ENCODE results near the gene FBXL19. TPM values are rescaled to one million over a fixed set of nuclear protein-coding genes. Genes with fewer than 3 reads are reported as not detected.

The FBXL19 gene
- polyA plus RNA-seq, 1 of the 3 experiments (the other 2 are of a cell fraction) = 20.6 TPM

- CTCF ChIA-PET = interaction anchor here (1.0 to 7.4 kb wide), 5 partner anchors 13 to 76 kb away, joined by 3 to 48 read pairs (median 6); no protein-coding TSS in a partner anchor
- 46% methylated on average over 4 of the region's 6 CpGs for WGBS (ENCODE audit: low lambda C conversion rate)
- peak overlapping the region; percentile 88 for H3K4me2 ChIP-seq
- H3K79me2 ChIP-seq (ENCODE audit: insufficient read depth) = peaks cover 14% of the 10 kb centered on the region
- H3K4me1 ChIP-seq (ENCODE audit: control insufficient read depth in 1 of 2, insufficient read depth in 2 of 2, low read depth in 1 of 2, low read length in 1 of 2) = peaks cover 0 to 12% of the 10 kb centered on the region in 2 experiments; a peak in 1 of 4 replicates
- peaks cover 3 to 7% of the 10 kb centered on the region in 2 experiments for H3K36me3 ChIP-seq (replicated peaks in 1 of 2; ENCODE audit: control insufficient read depth in 1 of 2, insufficient read depth in 2 of 2, low read length in 1 of 2)
- POLR2A ChIA-PET = no interaction called here
- H3K9me3 ChIP-seq = no peaks in the 10 kb centered on the region
- no peaks in the 10 kb centered on the region for H3K27me3 ChIP-seq (ENCODE audit: insufficient read depth)
- peak overlapping the region in 1 of 2 experiments; percentile 88; a peak in 1 of 4 replicates for H3K27ac ChIP-seq (ENCODE audit: low read depth in 2 of 2, low read length in 1 of 2)
- peak overlapping the region; percentile 72 to 80; a peak in 3 of 4 replicates for H3K4me3 ChIP-seq (ENCODE audit: low read depth in 2 of 2, low read length in 1 of 2)
- no peaks in the 10 kb centered on the region for H3K9me2 ChIP-seq
- H2AFZ ChIP-seq (ENCODE audit: low read depth) = peak overlapping the region; percentile 31; the same call in 1 of the 2 replicates
- no peak for TF ChIP-seq RFX5 (IDR thresholded peaks at IDR 0.05; ENCODE audit: low read length)
- TF ChIP-seq RXRA (IDR thresholded peaks at IDR 0.05; ENCODE audit: borderline replicate concordance, low read depth) = no peak
- no peak for TF ChIP-seq TCF12 (IDR thresholded peaks at IDR 0.05)
- TF ChIP-seq REST (IDR thresholded peaks at IDR 0.05; ENCODE audit: low read depth, low read length) = 0 out of 2 replicates have a peak, but pooled peaks have one; percentile 12
- TF ChIP-seq, protein P1, sequence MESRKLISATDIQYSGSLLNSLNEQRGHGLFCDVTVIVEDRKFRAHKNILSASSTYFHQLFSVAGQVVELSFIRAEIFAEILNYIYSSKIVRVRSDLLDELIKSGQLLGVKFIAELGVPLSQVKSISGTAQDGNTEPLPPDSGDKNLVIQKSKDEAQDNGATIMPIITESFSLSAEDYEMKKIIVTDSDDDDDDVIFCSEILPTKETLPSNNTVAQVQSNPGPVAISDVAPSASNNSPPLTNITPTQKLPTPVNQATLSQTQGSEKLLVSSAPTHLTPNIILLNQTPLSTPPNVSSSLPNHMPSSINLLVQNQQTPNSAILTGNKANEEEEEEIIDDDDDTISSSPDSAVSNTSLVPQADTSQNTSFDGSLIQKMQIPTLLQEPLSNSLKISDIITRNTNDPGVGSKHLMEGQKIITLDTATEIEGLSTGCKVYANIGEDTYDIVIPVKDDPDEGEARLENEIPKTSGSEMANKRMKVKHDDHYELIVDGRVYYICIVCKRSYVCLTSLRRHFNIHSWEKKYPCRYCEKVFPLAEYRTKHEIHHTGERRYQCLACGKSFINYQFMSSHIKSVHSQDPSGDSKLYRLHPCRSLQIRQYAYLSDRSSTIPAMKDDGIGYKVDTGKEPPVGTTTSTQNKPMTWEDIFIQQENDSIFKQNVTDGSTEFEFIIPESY (IDR thresholded peaks at IDR 0.05; ENCODE audit: borderline replicate concordance, low read depth) = no peak
- TF ChIP-seq NRF1 (IDR thresholded peaks at IDR 0.05; ENCODE audit: low read depth, low read length) = no peak
- TF ChIP-seq YY1 (IDR thresholded peaks at IDR 0.05; ENCODE audit: low read depth) = no peak
- no peak for TF ChIP-seq RCOR1 (IDR thresholded peaks at IDR 0.05; ENCODE audit: low read length)
- no peaks in the 10 kb centered on the region for H4K20me1 ChIP-seq (ENCODE audit: insufficient read depth)
- no peak for DNase-seq
- peaks cover 16% of the 10 kb centered on the region for H3F3A ChIP-seq (replicated peaks; ENCODE audit: insufficient read depth)
- no peak overlapping the region for H3K9ac ChIP-seq
Measured at GRCh38 chr16:30921459-30921747, 2.0 kb upstream of the FBXL19 start.

- Histone ChIP-seq H3K4me2 (peak overlapping the region; percentile 88), H3K9ac (peak overlapping the region; percentile 66), H3K9me2 (no peaks in the 10 kb centered on the region), H4K20me1 (ENCODE audit: insufficient read depth) (no peaks in the 10 kb centered on the region), H3K79me2 (ENCODE audit: insufficient read depth) (peaks cover 14% of the 10 kb centered on the region), H3K36me3 (replicated peaks in 1 of 2; ENCODE audit: control insufficient read depth in 1 of 2, insufficient read depth in 2 of 2, low read length in 1 of 2) (peaks cover 3 to 12% of the 10 kb centered on the region in 2 experiments), H3K9me3 (no peaks in the 10 kb centered on the region), H2AFZ (ENCODE audit: low read depth) (peak overlapping the region; percentile 83), H3K4me1 (ENCODE audit: control insufficient read depth in 1 of 2, insufficient read depth in 2 of 2, low read depth in 1 of 2, low read length in 1 of 2) (peaks cover 0 to 15% of the 10 kb centered on the region in 2 experiments; a peak in 1 of 4 replicates), H3K27ac (ENCODE audit: low read depth in 2 of 2, low read length in 1 of 2) (peak overlapping the region; percentile 88 to 91), H3F3A (replicated peaks; ENCODE audit: insufficient read depth) (peaks cover 16% of the 10 kb centered on the region), H3K27me3 (ENCODE audit: insufficient read depth) (no peaks in the 10 kb centered on the region), H3K4me3 (ENCODE audit: low read depth in 2 of 2, low read length in 1 of 2) (peak overlapping the region; percentile 72 to 80)
- POLR2A ChIA-PET = interaction anchor here (0.6 to 1.0 kb wide), 3 partner anchors 20 to 147 kb away, joined by 3 to 6 read pairs (median 4); no protein-coding TSS in a partner anchor
- CTCF ChIA-PET = interaction anchor here (0.7 to 7.4 kb wide), 6 partner anchors 16 to 108 kb away, joined by 4 to 48 read pairs (median 6); no protein-coding TSS in a partner anchor
- DNase-seq = peak; percentile 92
- 1% methylated on average over 26 of the region's 37 CpGs for WGBS (ENCODE audit: low lambda C conversion rate)
- peak; percentile 90 for TF ChIP-seq CTCF (IDR thresholded peaks at IDR 0.05)
- TF ChIP-seq GATA2 (CRISPR knock-in tag; IDR thresholded peaks at IDR 0.05) = 0 out of 2 replicates have a peak, but pooled peaks have one; percentile 14
- TF ChIP-seq NFIC (IDR thresholded peaks at IDR 0.05; ENCODE audit: borderline replicate concordance) = no peak
- peak; percentile 96 for TF ChIP-seq RAD21 (IDR thresholded peaks at IDR 0.05; ENCODE audit: low read length)
- TF ChIP-seq MXI1 (IDR thresholded peaks at IDR 0.05; ENCODE audit: low read depth, low read length) = 0 out of 2 replicates have a peak, but pooled peaks have one; percentile 57
- no peak for TF ChIP-seq JUND (IDR thresholded peaks at IDR 0.05)
- no peak for TF ChIP-seq FOXM1 (IDR thresholded peaks at IDR 0.05; ENCODE audit: low read depth)
- TF ChIP-seq GABPA (IDR thresholded peaks at IDR 0.05; ENCODE audit: low read depth) = no peak
- TF ChIP-seq, protein P1 (IDR thresholded peaks at IDR 0.05; ENCODE audit: borderline replicate concordance, low read depth) = no peak
- no peak for TF ChIP-seq FOXJ3 (CRISPR knock-in tag; IDR thresholded peaks at IDR 0.05)
Measured at GRCh38 chr16:30921748-30922419, 1.5 kb upstream of the FBXL19 start.
